Suprapubic skin (tissue), 4 donors: ENCODE measurements around the gene MUC4.

ENCODE experiments used
- CTCF ChIP-seq, 2 donors: fragments of 200-600 bp in 1 of 2; fragments of 450-650 bp in 1 of 2; sonication (generic) in 1 of 2; IDR thresholded peaks; one replicate each; pipeline ENCODE4 v1.5.1; 2016 to 2019; ENCODE audit warnings: antibody characterized with exemption in 2 of 2, mild to moderate bottlenecking in 1 of 2, moderate library complexity in 1 of 2
- EP300 ChIP-seq: sonication (generic); formaldehyde crosslinking; IDR thresholded peaks from one replicate; pipeline ENCODE4 v1.6.1; 2017; ENCODE audit warnings: antibody characterized with exemption
- POLR2A ChIP-seq, 2 donors: fragments of 450-650 bp; IDR thresholded peaks; one replicate each; pipeline ENCODE4 v1.6.1; 2017; ENCODE audit warnings: antibody characterized with exemption in 2 of 2, mild to moderate bottlenecking in 2 of 2, moderate library complexity in 2 of 2
- POLR2AphosphoS5 ChIP-seq, 3 donors: sonication (generic); formaldehyde crosslinking; IDR thresholded peaks; one replicate each; pipeline ENCODE4 v1.6.1; 2017; ENCODE audit warnings: antibody characterized with exemption in 3 of 3

DNA sequence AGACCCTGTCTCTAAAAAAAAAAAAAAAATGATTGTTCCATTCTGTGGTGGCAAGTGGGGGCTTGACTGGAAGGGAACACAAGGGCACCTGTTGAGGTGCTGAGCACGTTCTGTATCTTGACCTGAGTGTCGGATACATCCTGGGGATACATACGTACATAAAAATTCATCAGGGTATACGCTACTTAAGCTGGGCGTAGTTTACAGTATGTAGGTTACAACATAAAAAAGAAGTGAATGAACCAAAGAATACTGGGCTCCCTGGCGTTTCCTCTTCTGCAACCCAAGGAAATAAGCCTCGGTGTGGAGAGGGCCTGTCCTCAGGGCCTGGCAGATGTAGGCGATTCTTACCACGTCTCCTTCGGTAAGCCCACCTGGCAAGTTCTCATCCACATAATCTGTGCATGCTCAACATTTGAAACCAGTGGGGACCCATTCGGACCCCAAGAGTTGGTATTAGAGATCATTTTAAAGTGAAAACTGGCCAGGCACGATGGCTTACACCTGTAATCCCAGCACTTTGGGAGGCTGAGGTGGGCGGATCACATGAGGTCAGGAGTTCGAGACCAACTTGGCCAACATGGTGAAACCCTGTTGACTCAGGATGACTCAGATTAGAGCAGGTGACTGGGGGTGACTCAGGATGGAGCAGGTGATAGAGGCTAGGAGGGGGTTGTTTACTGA is 96.0 kb downstream of the MUC4 start:
- no peak for TF ChIP-seq POLR2A (IDR thresholded peaks at IDR 0.05)
- TF ChIP-seq CTCF (IDR thresholded peaks at IDR 0.05): no peak
- TF ChIP-seq EP300: no peak
- TF ChIP-seq POLR2AphosphoS5 (IDR thresholded peaks at IDR 0.05): no peak
